SK-N-MC (cell line): ENCODE data around the gene DIPK1B.

Experiments used
- EZH2 ChIP-seq: fragments of 200-600 bp; sonication (generic); IDR thresholded peaks from one replicate; pipeline ENCODE4 v1.6.1; 2017; ENCODE audit warnings: antibody characterized with exemption
- POLR2AphosphoS5 ChIP-seq: IDR thresholded peaks from 2 replicates; pipeline ENCODE4 v1.6.1; 2012; ENCODE audit warnings: mild to moderate bottlenecking, low read depth, low read length, borderline replicate concordance

GRCh38 chr9:136723362-136723976 is 11.1 kb downstream of the DIPK1B start:
- TF ChIP-seq EZH2 (no peak), POLR2AphosphoS5 (no peak; the same call in 1 of the 2 replicates)
